Measurements from ENCODE around the gene GLG1.

GRCh38 chr16:74651841-74652240 is 44.9 kb upstream of the GLG1 start:
- no peak for TF ChIP-seq CTCF (IDR thresholded peaks at IDR 0.05)
- TF ChIP-seq POLR2A (IDR thresholded peaks at IDR 0.05), result no peak
